ENCODE results near the gene MYH14. TPM values are rescaled to one million over a fixed set of nuclear protein-coding genes. Genes with fewer than 3 reads are reported as not detected.

The MYH14 gene
- total RNA-seq, 1 donor from 2014 or later = 23.8 TPM

DNA sequence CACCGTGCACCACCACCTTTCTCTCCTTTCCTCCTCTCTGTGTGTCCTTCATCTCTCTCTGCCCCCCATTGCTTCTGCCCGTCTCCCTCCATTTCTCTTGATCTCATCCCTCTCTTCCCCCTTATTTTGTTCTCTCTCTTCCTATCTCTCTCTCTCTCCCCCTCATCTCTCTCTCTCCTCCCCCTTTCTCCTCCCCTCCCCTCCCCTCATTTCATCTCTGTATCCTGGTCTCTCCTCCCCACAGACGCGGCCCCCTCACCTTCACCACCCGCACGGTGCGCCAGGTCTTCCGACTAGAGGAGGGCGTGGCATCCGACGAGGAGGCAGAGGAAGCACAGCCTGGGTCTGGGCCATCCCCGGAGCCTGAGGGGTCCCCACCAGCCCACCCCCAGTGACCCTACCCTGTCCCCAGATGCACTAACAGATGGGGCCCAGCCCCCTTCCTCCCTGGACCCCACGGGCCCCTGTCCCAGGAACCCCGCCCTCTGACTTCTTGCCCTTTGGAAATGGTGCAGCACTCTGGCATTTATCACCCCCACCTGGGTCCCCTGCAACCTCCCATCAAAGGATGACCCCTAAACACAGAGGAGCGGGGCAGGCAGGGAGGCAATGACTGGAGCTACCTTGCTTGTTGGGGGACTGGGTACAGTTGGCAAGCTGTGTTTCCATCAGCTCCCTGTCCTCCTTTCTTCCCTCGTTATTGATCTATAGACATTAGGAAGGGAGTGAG, 106.1 kb downstream of the MYH14 start:
- DNase-seq (ENCODE audit: low read depth) = no peak
- H3K4me3 ChIP-seq (ENCODE audit: low read depth, low read length) = no peak overlapping the region
- TF ChIP-seq, protein P1, sequence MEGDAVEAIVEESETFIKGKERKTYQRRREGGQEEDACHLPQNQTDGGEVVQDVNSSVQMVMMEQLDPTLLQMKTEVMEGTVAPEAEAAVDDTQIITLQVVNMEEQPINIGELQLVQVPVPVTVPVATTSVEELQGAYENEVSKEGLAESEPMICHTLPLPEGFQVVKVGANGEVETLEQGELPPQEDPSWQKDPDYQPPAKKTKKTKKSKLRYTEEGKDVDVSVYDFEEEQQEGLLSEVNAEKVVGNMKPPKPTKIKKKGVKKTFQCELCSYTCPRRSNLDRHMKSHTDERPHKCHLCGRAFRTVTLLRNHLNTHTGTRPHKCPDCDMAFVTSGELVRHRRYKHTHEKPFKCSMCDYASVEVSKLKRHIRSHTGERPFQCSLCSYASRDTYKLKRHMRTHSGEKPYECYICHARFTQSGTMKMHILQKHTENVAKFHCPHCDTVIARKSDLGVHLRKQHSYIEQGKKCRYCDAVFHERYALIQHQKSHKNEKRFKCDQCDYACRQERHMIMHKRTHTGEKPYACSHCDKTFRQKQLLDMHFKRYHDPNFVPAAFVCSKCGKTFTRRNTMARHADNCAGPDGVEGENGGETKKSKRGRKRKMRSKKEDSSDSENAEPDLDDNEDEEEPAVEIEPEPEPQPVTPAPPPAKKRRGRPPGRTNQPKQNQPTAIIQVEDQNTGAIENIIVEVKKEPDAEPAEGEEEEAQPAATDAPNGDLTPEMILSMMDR (conservative IDR thresholded peaks at IDR 0.05; ENCODE audit: low read depth, low read length) = no peak

DNA sequence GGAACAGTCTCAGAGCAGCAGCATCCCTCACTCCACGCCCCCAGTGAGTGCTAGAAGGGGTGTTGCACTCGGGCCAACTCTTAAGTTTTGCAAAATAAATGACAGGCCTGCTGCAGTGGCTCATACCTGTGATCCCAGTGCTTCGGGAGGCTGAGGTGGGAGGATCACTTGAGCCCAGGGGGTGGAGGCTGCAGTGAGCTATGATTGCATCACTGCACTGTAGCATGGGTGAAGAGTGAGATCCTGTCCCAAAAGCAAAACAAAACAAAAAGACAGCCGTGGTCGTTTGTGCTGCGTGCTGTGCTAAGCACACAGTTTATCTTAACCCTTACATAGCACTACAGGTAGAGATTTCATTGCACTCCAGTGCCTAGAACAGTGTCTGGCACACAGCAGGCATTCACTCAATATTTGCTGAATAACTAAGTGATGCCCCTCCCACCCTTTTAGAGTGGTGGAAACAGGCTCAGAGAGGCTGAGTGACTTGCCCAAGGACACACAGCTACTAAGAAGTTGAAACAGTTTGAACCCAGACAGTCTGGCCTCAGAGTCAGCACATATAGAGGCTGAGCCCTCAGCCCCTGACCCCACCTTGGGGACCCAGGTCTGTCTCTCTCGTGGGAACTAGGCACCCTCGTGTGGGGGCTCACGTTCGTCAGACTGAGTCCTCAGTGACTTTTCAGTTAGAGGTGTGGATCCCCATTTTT, 107.5 kb downstream of the MYH14 start:
- TF ChIP-seq, protein P1 (conservative IDR thresholded peaks at IDR 0.05; ENCODE audit: low read depth, low read length) = no peak
- no peak for DNase-seq (ENCODE audit: low read depth)
- H3K4me3 ChIP-seq (ENCODE audit: low read depth, low read length) = no peak overlapping the region

DNA sequence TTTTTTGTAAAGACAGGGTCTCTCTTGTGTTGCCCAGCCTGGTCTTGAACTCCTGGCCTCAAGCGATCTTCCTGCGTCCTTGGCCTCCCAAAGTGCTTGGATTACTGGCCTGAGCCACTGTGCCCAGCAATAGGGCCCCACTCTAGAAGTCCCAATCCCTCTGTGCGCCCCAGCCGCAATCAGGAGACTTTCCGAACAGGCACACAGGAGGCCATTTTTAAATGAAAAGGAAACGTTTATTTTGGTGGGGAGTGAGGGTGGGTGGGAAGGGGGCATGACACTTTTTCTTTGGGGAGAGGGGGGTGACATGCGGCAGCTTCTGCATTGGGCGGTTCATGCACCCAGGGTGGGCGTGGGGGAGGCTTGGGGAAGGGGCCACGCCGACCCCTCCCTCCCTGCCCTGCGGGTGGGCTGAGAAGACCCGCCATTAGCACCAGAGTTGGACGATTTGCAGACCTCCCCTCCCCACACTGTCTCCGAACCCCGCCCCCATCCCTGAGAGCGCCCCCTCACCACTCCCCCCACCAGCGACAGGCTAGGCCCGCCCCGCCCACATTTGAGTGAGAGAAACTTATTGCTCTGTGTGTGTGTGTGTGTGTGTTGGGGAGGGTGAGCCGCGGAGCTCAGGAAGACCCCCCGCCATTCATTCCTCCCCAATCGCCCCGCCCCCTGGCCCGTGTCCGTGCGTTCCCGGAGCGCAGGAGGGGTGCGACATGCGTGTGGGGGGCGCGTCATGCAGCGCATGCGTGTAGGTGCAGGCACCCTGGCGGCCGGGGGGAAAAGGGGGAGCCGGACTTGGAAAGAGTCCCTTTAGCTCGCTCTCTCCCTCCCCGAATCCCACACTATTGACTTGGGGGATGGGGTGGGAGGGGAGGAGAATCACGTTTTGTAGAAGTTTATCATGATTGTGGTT, 108.6 kb downstream of the MYH14 start:
- DNase-seq (ENCODE audit: low read depth) = no peak
- TF ChIP-seq, protein P1 (conservative IDR thresholded peaks at IDR 0.05; ENCODE audit: low read depth, low read length) = no peak
- no peak overlapping the region for H3K4me3 ChIP-seq (ENCODE audit: low read depth, low read length)

DNA sequence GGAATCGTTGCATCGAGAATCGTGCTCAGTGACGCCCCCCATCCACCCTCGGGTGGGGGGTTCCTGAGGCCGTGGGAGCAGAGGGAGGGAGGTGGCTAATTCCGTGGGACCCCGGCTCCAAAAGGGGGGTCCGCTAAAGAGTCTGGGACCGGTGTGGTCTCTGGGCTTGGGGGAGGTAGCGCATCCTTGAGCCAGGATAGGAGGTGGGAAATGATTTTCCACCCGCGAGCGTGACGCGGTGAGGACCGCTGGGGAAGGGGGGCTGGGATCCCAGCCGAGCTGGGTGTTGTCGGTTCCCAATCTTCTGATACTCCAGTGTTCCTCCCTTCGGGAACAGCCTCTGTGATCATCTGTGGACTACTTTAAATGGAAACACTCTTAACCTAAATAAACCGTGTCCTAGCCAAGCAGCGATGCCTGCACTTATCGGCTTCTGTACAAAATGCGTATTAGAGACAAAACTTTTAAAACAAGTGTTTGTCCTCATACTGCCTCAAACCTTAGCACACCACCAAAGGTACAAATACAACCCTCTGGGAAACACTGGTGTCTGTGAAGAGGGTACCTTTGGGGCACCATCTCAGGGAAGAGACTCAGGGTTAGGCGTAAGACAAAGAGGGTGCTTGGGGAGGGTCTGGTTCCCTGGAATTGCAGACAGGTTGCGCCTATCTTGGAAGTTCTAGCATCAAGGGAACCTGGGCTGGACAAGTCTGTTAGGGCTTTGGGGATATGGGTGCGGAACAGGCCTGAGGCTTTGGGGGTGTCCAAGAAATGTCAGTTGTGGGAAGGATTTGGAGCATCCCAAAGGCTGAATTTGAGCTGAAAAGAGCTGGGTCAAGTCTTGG, 109.8 kb downstream of the MYH14 start:
- DNase-seq (ENCODE audit: low read depth) = no peak
- TF ChIP-seq, protein P1 (conservative IDR thresholded peaks at IDR 0.05; ENCODE audit: low read depth, low read length) = no peak
- no peak overlapping the region for H3K4me3 ChIP-seq (ENCODE audit: low read depth, low read length)

DNA sequence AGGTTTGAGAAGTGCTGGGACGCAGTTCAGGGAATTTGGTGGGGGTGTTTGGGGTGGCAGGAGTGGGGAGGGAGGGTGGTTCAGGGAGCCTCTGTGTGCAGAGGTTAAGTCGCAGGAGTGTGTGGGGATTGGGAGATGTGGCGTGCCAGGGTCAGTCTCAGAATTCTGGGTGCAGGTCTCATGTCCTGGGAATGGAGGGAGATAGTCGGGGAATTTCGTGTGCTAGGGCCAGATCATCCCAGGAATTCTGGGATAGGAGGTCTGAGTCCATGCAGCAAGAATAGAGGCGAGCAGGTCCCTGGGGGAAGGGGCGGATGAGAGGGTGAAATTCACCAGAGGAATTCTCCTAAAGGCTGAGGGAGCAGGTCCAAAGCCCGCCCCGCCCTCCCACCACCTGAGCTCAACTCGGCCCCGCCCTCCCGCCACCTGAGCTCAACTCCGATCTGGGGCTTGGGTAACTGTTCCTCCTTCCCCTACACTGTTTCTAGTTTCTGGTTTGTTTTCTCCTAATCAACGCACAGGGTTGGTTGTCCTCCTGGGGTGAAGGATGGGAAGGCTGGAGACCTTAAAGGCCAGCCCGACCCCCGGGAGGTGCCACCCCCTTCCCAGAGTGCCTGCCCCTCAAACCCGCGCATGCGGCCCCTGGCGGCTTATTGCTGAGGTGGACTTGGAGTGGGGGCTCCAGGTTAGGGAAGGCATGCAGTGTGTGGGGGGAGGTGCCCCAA, 110.6 kb downstream of the MYH14 start:
- H3K4me3 ChIP-seq (ENCODE audit: low read depth, low read length) = no peak overlapping the region
- TF ChIP-seq, protein P1 (conservative IDR thresholded peaks at IDR 0.05; ENCODE audit: low read depth, low read length) = no peak
- DNase-seq (ENCODE audit: low read depth) = no peak

All from epithelial cell of proximal tubule (primary cell).